K562 treated with DMSO at 1 percent for 24 hours (cell line): ENCODE data around the gene PGGT1B. TPM values are rescaled to one million over a fixed set of nuclear protein-coding genes. Genes with fewer than 3 reads are reported as not detected.

Source experiments
- total RNA-seq: library from RNA; unstranded; fragments of 300-600 nt; gene quantifications from 2 replicates; pipeline ENCODE4 v1.2.3, GENCODE V29; 2022; ENCODE audit warnings: low read depth; ENCODE audit not compliant: insufficient read depth

Gene PGGT1B
- total RNA-seq = 11.4 and 12.2 TPM in 2 replicates

DNA sequence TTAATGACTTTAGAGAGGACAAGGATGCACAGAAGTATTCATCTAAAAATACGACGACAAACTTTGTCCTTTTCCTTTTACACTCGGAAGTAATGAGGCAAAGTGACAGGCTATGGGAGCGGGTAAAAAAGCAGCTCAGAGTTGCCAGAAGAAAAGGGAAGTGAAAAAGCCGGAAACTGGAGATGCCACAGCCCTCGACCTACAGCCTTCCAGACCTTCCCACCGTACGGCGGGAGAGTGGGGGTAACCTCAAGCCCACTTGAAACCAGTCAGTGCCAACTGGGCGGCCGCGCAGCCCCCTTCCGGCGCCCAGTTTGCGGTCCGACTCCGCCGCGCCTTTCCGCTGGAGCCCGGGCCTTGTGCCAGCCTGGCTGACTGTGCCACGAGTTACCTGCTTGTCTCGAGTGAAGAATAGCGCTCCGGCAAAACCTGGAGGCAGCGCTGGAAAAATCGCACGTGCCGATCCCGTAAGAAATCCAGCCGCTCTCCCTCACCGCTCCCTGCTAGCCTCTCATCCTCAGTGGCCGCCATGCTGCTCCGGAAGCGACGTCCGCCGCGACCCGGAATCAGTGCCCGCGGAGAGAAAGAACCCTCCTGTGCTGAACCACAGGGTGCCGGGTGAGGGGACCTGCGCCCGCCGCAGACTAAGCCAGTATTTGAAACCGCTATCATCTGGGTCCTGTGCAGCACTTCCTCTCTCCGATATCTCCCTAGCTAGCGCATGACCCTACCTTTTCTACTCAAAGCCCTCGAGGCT is at the start of gene PGGT1B:
PGGT1B (minus strand) TSS at position 557 of the 757 bp plus-strand sequence; CDS start at position 531, 26 bp downstream.

DNA sequence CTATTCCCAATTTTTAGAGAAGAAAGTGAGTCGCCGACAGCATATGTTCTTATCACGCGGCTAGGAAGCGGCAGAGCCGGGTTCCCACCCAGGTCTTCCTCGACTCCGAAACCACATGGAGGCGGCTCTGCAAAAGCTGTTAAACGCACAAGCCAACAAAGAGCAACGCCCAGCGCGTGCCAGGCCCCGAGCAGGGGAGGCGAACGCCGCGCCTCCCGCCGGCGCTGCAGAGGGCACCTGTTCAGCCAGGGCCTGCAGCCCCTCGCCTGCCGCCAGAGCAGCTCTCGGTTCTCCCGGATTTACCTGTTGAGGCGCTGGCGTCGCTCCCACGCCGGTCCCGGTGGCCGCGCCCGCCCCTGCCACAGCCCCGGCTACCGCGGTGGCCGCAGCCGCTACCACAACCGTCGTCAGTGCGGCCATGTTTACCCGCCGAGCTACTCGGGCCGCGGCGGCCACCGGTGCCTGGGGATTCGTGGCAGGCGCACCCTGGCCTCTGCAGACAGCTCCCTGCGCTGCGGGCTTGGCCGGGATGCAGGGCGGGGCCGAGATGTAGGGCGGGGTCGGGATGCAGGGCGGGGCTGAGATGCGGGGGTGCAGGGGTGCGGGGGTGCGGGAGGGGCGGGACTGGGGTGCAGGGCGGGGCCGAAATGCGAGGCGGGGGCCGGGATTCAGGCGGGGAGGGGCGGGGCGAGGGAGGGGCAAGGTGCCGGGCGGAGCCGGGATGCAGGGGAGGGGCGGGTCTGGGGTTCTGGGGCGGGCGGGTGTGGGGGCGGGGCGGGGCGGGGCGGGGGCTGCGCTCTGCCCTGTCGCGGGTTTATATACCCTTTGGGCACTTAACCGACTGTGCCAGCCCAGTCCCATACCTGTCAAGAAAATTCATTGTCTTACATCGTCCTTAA is 33.7 kb upstream of the PGGT1B start, which contains the start of gene CCDC112:
CCDC112 (minus strand) TSS at position 531 of the 899 bp plus-strand sequence; CDS start at position 420, 111 bp downstream.

DNA sequence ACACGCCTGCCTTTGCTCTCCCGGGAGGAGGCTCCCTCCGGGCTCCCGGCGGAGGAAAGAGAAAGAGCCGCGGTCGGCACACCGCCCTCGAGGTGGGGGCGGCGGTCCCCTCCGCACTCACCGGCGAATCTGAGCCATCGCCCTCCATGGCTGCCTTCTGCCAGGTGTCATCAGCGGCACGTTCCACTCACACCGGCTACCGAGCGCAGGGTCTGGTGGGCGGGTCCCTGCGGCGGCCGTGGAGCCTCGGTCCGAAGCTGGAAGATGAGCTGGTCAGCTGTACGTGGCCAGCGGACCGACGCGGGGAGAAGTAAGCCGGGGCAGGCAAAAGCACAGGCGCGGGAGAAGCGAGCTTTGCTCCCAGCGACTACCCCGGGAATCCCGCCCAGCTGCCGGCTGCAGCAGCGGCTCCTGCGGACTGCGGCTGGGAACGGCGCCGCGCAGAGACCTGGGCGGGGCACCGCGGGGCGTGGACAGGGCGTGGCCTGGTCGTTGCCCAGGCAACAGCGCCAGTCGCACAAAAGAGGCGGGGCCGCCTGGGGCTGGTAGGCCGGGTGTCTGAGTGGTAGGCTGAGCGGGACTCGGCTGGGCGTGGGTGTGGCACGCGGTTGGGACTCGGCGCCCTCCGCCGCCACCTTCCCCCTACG is 93.1 kb downstream of the PGGT1B start, which contains the start of gene TRIM36:
TRIM36 (minus strand) TSS at position 422 of the 647 bp plus-strand sequence; CDS start at position 148, 274 bp downstream.

Other genes starting within 250 kb of the PGGT1B start
- gene TRIM36, start 93.0 kb downstream of the PGGT1B start, total RNA-seq = 0.86 and 1.9 TPM in 2 replicates
- 7.8 and 8.4 TPM in 2 replicates for gene CCDC112, start 33.8 kb upstream of the PGGT1B start, total RNA-seq